ENCODE measurements around the gene AMPH.

GRCh38 chr7:38411404-38411803, 219.8 kb downstream of the AMPH start:
- TF ChIP-seq POLR2AphosphoS5 (IDR thresholded peaks at IDR 0.05; ENCODE audit: low read depth, low read length) (no peak), TAF1 (IDR thresholded peaks at IDR 0.05; ENCODE audit: borderline replicate concordance, insufficient read depth, low read length) (no peak), REST (IDR thresholded peaks at IDR 0.05; ENCODE audit: insufficient read depth in 1 of 2, low read depth in 2 of 2, low read length in 2 of 2) (no peak)

Data from PFSK-1 (cell line).